ENCODE measurements around the gene ARHGEF16.

Gene ARHGEF16

DNA sequence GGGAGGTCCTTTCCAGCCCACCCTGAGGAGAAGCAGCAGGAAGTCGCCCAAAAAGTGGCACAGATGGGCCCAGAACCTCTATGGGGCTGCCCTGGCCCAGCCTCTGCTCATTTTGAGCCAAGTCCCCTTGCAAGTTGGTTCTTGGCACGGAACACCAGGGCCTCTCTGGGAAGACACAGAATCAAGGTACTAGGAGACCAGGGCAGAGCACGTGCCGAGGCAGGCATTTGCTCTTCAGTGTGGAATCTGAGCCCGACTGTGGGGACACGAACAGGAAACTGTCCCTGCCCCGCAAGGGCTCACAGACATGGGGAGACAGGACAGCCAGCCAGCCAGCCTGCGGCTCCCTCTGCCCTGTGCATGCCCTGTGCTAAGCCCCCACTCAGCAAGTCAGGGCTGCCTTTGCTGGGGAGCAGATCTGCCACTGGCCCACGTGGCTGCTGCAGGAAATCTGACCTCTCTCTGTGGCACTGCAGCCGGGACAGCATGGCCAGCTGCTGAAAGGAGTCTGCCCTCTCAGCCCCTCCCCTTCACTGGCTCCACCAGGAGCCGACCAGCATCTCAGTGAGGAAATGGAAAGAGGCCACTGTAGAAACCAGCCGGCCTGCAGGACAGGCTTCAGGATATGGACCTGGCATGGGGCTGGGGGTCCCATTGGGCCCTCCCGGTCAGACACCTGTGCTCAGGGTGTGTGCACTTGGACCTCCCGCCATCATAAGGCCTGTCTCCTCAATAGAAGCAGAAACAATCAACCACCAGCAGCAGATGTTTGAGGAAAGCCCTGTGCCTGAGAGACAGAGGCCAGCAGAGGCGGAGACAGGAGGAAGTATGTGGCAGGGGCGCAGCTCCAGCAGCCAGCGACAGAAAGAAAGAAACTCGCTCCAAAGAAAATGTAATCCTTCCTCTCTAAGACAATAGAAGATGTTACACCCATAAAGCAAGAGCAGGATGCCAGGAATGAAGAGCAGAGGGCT, 3.7 kb downstream of the ARHGEF16 start:
- Mint-ChIP-seq H3K36me3 (ENCODE audit: low read depth) (no peaks in the 10 kb centered on the region), H3K4me3 (peak overlapping the region; percentile 1), H3K27me3 (ENCODE audit: low read depth, poor library complexity) (no peaks in the 10 kb centered on the region), H3K4me1 (peaks cover 54% of the 10 kb centered on the region), H3K9me3 (no peaks in the 10 kb centered on the region), H3K27ac (no peak overlapping the region)
- peak; percentile 52 for DNase-seq
- TF ChIP-seq, protein P1, sequence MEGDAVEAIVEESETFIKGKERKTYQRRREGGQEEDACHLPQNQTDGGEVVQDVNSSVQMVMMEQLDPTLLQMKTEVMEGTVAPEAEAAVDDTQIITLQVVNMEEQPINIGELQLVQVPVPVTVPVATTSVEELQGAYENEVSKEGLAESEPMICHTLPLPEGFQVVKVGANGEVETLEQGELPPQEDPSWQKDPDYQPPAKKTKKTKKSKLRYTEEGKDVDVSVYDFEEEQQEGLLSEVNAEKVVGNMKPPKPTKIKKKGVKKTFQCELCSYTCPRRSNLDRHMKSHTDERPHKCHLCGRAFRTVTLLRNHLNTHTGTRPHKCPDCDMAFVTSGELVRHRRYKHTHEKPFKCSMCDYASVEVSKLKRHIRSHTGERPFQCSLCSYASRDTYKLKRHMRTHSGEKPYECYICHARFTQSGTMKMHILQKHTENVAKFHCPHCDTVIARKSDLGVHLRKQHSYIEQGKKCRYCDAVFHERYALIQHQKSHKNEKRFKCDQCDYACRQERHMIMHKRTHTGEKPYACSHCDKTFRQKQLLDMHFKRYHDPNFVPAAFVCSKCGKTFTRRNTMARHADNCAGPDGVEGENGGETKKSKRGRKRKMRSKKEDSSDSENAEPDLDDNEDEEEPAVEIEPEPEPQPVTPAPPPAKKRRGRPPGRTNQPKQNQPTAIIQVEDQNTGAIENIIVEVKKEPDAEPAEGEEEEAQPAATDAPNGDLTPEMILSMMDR (IDR thresholded peaks at IDR 0.05) = no peak

DNA sequence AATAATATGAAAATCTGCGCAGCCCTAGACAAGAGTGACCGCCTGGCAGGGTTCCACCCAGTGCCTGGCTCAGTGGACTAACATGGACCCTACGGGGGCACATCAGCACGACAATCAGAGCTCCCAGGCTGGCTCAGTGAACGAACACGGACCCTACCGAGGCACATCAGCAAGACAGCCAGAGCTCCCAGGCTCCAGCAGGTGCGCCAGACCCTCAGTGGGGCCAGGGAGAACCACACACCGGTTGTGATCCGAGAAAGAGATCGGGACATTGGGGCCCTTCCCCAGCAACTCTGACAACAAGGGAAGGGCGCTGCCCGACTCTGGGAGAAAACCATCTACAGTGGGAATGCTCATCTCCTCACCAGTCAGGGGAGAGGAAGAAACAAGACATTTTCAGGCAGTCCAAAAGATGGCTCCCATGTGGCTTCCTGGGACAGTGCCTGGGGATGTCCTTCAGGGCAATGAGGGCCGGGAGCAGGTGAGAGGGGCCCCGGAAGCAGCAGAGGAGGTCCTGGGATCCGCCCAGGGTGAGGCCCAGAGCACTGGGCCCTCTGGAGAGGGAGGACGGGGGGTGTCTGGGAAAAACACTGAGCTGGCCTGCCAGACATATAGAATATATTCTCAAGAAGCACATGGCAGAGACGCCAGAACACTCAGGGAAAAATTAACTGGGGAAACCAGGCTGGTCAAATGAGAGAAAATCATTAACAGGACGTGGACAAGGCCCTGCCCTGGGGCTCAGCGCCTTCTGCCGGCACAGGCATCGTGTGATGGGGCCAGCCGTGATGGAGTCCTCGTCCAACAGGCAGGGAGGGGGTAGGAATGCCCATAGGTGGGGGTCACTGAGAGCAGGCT, 4.8 kb downstream of the ARHGEF16 start:
- peaks cover 54% of the 10 kb centered on the region for H3K4me1 Mint-ChIP-seq
- TF ChIP-seq, protein P1 (IDR thresholded peaks at IDR 0.05) = no peak
- H3K27me3 Mint-ChIP-seq (ENCODE audit: low read depth, poor library complexity) = no peaks in the 10 kb centered on the region
- no peaks in the 10 kb centered on the region for H3K36me3 Mint-ChIP-seq (ENCODE audit: low read depth)
- H3K9me3 Mint-ChIP-seq = no peaks in the 10 kb centered on the region
- DNase-seq = no peak
- H3K4me3 Mint-ChIP-seq = no peak overlapping the region
- H3K27ac Mint-ChIP-seq = peak overlapping the region; percentile 62

DNA sequence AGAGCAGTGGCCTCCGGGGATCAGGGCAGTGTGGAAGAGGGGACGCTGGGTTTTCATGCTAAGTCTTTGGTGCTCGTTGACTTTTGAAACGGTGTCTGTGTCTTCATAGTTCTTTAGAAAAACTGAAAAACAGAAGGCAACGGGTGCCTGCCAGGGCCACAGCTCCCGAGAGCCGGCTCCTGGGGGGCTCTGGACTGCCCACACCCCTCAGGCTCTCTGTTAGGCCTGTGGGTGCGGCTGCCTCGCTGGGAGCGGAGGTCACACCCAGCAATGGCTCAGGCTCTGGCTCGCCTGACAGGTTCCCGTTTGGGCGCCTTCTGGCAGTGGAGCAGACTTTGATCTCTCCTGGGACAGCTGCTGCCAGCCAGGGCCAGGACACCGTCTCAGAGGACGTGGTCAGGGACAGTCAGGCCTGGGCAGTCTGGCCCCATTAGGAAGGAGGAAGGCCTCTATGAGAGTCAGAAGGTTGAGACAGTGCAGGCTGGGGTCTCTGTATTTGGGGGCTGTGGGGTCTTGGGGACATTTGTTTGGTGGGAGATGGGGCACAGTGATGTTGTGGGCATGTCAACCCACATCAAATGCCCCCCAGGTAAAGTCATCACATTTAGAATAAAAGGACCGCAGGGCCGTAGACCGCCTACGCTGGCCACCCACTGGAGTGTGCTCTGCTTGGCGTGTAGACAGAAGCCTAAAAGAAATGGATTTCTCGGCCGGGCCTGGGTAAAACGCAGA, 5.6 kb downstream of the ARHGEF16 start:
- peaks cover 51% of the 10 kb centered on the region for H3K4me1 Mint-ChIP-seq
- no peaks in the 10 kb centered on the region for H3K36me3 Mint-ChIP-seq (ENCODE audit: low read depth)

DNA sequence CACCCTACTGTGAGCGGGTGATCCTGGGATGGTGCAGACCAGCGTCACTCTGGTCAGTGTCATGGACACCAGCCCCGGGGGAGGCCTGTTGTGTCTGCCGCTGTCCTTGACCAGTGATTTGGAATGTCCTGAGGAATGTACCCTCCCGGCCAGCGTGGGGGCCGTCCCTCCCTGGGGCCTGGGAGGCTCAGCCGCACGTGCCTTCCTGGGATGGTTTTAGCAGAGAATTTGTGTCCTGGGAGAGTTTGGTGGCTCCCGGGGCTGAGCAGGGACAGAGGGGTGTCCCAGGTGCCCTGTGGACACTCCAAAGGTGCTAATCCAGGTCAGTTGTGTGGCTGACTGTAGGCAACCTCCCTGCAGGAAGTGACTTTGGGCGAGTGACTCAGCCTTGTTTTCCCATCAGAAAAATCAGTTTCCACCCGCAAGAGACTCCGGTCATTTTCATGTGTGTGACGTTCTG, 6.2 kb downstream of the ARHGEF16 start:
- DNase-seq = peak; percentile 67
- Mint-ChIP-seq H3K36me3 (ENCODE audit: low read depth) (no peaks in the 10 kb centered on the region), H3K27ac (no peak overlapping the region), H3K4me3 (no peak overlapping the region), H3K4me1 (peaks cover 48% of the 10 kb centered on the region), H3K9me3 (no peaks in the 10 kb centered on the region), H3K27me3 (ENCODE audit: low read depth, poor library complexity) (no peaks in the 10 kb centered on the region)
- TF ChIP-seq, protein P1 (IDR thresholded peaks at IDR 0.05) = no peak

More for the DNA sequence above, 5.6 kb downstream of the ARHGEF16 start:
- H3K9me3 Mint-ChIP-seq = no peaks in the 10 kb centered on the region
- DNase-seq = no peak
- no peaks in the 10 kb centered on the region for H3K27me3 Mint-ChIP-seq (ENCODE audit: low read depth, poor library complexity)
- H3K27ac Mint-ChIP-seq = peak overlapping the region; percentile 62
- no peak overlapping the region for H3K4me3 Mint-ChIP-seq
- TF ChIP-seq, protein P1 (IDR thresholded peaks at IDR 0.05) = no peak

DNA sequence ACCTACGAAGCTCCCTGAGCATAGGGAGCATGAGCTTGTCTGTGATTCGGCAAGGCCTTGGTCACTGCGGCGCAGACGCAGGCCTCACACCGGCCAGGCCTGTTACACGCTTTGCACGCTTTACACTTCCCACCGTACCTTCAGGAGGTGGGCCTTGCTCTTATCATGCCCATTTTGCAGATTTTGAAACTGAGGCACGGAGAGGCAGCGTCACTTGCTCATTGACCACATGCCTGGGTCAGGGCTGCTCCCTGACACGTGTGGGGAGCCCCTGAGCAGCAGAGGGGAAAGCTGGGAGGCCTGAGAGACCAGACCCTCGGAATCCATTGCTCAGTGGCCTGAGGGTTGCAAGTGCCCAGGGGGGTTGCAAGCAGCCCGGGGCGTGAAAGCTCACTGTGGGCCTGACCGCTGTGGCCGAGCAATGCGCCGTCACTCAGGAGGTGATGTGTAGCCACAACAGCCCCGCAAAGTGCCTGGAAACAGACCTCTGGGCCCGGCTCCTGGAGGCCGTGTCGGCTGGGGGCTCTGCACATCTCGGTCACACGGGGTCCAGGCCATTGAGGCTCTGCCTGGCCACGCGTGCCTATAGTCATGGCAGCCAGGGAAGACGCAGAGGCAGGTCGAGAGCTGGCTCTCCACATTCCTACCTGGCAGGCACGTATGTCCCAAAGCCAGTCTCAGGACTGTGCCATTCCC, 6.9 kb downstream of the ARHGEF16 start:
- Mint-ChIP-seq H3K9me3 (no peaks in the 10 kb centered on the region), H3K4me3 (no peak overlapping the region), H3K36me3 (ENCODE audit: low read depth) (no peaks in the 10 kb centered on the region), H3K27ac (peak overlapping the region; percentile 42), H3K27me3 (ENCODE audit: low read depth, poor library complexity) (no peaks in the 10 kb centered on the region), H3K4me1 (peaks cover 51% of the 10 kb centered on the region)
- TF ChIP-seq, protein P1 (IDR thresholded peaks at IDR 0.05) = no peak
- DNase-seq = no peak

All from nephron progenitor cell (in vitro differentiated cells).